ENCODE results near the gene NAPEPLD.

GRCh38 chr7:103143868-103144267 lies 5.0 kb downstream of the NAPEPLD start:
- TF ChIP-seq, protein P1, sequence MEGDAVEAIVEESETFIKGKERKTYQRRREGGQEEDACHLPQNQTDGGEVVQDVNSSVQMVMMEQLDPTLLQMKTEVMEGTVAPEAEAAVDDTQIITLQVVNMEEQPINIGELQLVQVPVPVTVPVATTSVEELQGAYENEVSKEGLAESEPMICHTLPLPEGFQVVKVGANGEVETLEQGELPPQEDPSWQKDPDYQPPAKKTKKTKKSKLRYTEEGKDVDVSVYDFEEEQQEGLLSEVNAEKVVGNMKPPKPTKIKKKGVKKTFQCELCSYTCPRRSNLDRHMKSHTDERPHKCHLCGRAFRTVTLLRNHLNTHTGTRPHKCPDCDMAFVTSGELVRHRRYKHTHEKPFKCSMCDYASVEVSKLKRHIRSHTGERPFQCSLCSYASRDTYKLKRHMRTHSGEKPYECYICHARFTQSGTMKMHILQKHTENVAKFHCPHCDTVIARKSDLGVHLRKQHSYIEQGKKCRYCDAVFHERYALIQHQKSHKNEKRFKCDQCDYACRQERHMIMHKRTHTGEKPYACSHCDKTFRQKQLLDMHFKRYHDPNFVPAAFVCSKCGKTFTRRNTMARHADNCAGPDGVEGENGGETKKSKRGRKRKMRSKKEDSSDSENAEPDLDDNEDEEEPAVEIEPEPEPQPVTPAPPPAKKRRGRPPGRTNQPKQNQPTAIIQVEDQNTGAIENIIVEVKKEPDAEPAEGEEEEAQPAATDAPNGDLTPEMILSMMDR (IDR thresholded peaks at IDR 0.05; ENCODE audit: extremely low read depth in 1 of 2, insufficient read depth in 1 of 2, low read depth in 1 of 2, low read length in 2 of 2) = no peak
- TF ChIP-seq EZH2 (IDR thresholded peaks at IDR 0.05; ENCODE audit: borderline replicate concordance, low read depth, low read length, severe bottlenecking) (no peak), POLR2AphosphoS5 (IDR thresholded peaks at IDR 0.05; ENCODE audit: insufficient read depth, low read depth, low read length) (no peak), POLR2A (IDR thresholded peaks at IDR 0.05; ENCODE audit: low read depth, low read length) (no peak), JUN (IDR thresholded peaks at IDR 0.05; ENCODE audit: borderline replicate concordance, insufficient read depth, insufficient read length, low read depth) (no peak), MYC (IDR thresholded peaks at IDR 0.05; ENCODE audit: low read depth, low read length) (no peak), FOS (IDR thresholded peaks at IDR 0.05; ENCODE audit: borderline replicate concordance, insufficient read depth, low read length) (no peak), GATA2 (IDR thresholded peaks at IDR 0.05; ENCODE audit: insufficient read depth, insufficient read length, low read depth, low read length) (no peak)
- TF ChIP-seq, protein P2, sequence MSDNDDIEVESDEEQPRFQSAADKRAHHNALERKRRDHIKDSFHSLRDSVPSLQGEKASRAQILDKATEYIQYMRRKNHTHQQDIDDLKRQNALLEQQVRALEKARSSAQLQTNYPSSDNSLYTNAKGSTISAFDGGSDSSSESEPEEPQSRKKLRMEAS (IDR thresholded peaks at IDR 0.05; ENCODE audit: insufficient read depth, insufficient read length) = no peak

Data from endothelial cell of umbilical vein (primary cell).